IMR-90 (cell line): Measurements from ENCODE around the gene GABRD.

Experiments
- ELK1 ChIP-seq: fragments of 150-350 bp; IDR thresholded peaks from 2 replicates; pipeline ENCODE4 v1.6.1; 2016; ENCODE audit warnings: low read depth, mild to moderate bottlenecking, low read length, moderate library complexity, borderline replicate concordance
- MAFK ChIP-seq: IDR thresholded peaks from 2 replicates; pipeline ENCODE4 v1.6.1; 2012; ENCODE audit warnings: low read depth, low read length, improper control_type of control experiment
- MXI1 ChIP-seq: IDR thresholded peaks from 2 replicates; pipeline ENCODE4 v1.6.1; 2012; ENCODE audit warnings: low read depth, mild to moderate bottlenecking, low read length, moderate library complexity, borderline replicate concordance
- POLR2A ChIP-seq: IDR thresholded peaks from 2 replicates; pipeline ENCODE4 v1.6.1; 2012; ENCODE audit warnings: mild to moderate bottlenecking, low read depth, low read length
- RAD21 ChIP-seq: IDR thresholded peaks from 2 replicates; pipeline ENCODE4 v1.6.1; 2012; ENCODE audit warnings: low read length, improper control_type of control experiment
- SMC3 ChIP-seq: fragments of 150-350 bp; IDR thresholded peaks from 2 replicates; pipeline ENCODE4 v1.6.1; 2016; ENCODE audit warnings: low read depth, mild to moderate bottlenecking, antibody characterized with exemption, low read length, moderate library complexity
- TF ChIP-seq, protein P1 (sequence below): conservative IDR thresholded peaks from 2 replicates; pipeline ENCODE4 v1.5.1; 2012; ENCODE audit warnings: mild to moderate bottlenecking, low read depth, low read length, improper control_type of control experiment
- TF ChIP-seq, protein P2 (sequence below): fragments of 150-350 bp; IDR thresholded peaks from 2 replicates; pipeline ENCODE4 v1.6.1; 2017; ENCODE audit warnings: mild to moderate bottlenecking, antibody characterized with exemption, low read length, low read depth

- TF ChIP-seq RAD21, result no peak
- no peak for TF ChIP-seq POLR2A
- TF ChIP-seq, protein P1, sequence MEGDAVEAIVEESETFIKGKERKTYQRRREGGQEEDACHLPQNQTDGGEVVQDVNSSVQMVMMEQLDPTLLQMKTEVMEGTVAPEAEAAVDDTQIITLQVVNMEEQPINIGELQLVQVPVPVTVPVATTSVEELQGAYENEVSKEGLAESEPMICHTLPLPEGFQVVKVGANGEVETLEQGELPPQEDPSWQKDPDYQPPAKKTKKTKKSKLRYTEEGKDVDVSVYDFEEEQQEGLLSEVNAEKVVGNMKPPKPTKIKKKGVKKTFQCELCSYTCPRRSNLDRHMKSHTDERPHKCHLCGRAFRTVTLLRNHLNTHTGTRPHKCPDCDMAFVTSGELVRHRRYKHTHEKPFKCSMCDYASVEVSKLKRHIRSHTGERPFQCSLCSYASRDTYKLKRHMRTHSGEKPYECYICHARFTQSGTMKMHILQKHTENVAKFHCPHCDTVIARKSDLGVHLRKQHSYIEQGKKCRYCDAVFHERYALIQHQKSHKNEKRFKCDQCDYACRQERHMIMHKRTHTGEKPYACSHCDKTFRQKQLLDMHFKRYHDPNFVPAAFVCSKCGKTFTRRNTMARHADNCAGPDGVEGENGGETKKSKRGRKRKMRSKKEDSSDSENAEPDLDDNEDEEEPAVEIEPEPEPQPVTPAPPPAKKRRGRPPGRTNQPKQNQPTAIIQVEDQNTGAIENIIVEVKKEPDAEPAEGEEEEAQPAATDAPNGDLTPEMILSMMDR, result no peak
- TF ChIP-seq, protein P2, sequence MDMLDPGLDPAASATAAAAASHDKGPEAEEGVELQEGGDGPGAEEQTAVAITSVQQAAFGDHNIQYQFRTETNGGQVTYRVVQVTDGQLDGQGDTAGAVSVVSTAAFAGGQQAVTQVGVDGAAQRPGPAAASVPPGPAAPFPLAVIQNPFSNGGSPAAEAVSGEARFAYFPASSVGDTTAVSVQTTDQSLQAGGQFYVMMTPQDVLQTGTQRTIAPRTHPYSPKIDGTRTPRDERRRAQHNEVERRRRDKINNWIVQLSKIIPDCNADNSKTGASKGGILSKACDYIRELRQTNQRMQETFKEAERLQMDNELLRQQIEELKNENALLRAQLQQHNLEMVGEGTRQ, result no peak
- TF ChIP-seq MAFK, result no peak
- TF ChIP-seq ELK1, result no peak
- TF ChIP-seq MXI1, result no peak
- no peak for TF ChIP-seq SMC3
Observed at GRCh38 chr1:2078170-2078569, 59.0 kb downstream of the GABRD start.
